AG04449 (cell line): Measurements from ENCODE around the gene UNC5C.

Source experiments
- CTCF ChIA-PET: fragments of 350-600 bp; formaldehyde crosslinking; extraction: SDS; loops from one replicate; lab custom pipeline; 2021; ENCODE audit warnings: antibody characterized with exemption; lab: Yijun Ruan, JAX
- POLR2A ChIA-PET: fragments of 400-600, 350-600 bp; formaldehyde crosslinking; extraction: SDS; loops from one replicate; lab custom pipeline; 2020; ENCODE audit warnings: antibody characterized with exemption, inconsistent platforms; lab: Yijun Ruan, JAX
- DNase-seq: peaks from one replicate; pipeline ENCODE4 v3.0.0-alpha.2; 2010; ENCODE audit warnings: low read depth, low spot score
- H3K4me3 ChIP-seq: 2 replicates; pipeline ENCODE4 v1.5.1; 2011; ENCODE audit warnings: low read depth, mild to moderate bottlenecking, control low read depth, low read length
- TF ChIP-seq, protein P1 (sequence below): IDR thresholded peaks from one replicate; pipeline ENCODE4 v1.5.1; 2011; ENCODE audit warnings: mild to moderate bottlenecking, moderate library complexity, low read length, control low read depth, inconsistent platforms; ENCODE audit not compliant: insufficient read depth; ENCODE audit errors: missing control alignments

Gene UNC5C

DNA sequence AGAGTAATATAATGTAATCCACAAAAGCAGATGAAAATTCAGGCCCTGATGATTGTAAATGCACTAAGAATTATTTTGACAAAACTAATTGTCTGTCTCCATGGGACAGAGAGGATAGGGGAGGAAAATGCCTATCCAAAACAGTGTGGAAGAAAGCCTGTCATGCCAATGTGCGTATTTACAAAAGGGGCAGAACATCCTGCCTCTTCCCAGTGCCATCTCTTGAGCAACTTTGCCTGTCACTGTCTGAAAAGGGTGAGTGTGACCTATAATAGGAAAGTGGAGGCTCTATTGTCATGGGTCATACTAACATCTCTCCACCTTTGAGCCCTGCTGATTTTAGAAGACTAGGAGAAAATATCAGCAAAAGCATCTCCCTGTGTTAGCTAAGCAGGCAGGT lies 264.1 kb downstream of the UNC5C start:
- DNase-seq: no peak
- POLR2A ChIA-PET: no interaction called here
- H3K4me3 ChIP-seq: no peak overlapping the region
- CTCF ChIA-PET: no interaction called here
- TF ChIP-seq, protein P1, sequence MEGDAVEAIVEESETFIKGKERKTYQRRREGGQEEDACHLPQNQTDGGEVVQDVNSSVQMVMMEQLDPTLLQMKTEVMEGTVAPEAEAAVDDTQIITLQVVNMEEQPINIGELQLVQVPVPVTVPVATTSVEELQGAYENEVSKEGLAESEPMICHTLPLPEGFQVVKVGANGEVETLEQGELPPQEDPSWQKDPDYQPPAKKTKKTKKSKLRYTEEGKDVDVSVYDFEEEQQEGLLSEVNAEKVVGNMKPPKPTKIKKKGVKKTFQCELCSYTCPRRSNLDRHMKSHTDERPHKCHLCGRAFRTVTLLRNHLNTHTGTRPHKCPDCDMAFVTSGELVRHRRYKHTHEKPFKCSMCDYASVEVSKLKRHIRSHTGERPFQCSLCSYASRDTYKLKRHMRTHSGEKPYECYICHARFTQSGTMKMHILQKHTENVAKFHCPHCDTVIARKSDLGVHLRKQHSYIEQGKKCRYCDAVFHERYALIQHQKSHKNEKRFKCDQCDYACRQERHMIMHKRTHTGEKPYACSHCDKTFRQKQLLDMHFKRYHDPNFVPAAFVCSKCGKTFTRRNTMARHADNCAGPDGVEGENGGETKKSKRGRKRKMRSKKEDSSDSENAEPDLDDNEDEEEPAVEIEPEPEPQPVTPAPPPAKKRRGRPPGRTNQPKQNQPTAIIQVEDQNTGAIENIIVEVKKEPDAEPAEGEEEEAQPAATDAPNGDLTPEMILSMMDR: no peak

DNA sequence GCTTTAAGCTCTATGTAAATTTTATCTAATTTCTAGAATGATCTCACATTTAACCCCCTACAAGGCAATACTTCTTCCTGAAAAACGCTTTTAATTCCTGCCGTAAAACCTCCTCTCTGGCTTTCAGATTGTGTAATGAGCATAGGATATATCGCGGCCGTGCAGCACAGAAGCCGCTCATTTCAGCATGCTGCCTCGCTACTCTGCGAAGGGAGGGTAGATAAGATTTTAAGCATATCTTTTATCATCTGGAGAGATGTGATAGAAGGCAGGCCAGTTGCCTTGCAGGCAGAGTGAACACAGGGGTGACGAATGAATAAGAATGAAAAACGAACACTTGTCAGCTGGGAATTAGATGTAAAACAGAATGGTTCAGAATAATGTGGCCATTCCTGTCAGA lies 265.5 kb downstream of the UNC5C start:
- DNase-seq: no peak
- no peak overlapping the region for H3K4me3 ChIP-seq
- CTCF ChIA-PET: no interaction called here
- POLR2A ChIA-PET: no interaction called here
- TF ChIP-seq, protein P1: no peak

DNA sequence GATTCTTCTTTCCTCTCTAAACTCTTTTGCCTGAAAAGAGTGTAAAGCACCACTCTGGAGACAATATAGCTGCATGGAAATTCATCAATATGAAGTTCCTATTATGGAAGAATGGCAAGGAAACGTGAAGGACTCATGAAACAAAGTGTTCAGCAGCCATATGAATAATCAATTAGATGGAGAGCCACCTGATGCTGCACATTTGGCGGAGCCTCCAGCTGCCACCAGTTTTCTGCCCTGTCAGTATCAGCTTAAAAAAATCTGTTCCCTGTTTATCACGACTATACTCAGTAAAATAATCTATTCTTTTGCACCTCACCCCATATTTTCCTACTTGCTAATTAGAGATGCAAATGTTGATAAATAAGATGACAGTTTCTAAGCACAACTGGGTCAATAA lies 276.0 kb downstream of the UNC5C start:
- no peak for DNase-seq
- CTCF ChIA-PET: no interaction called here
- TF ChIP-seq, protein P1: no peak
- no peak overlapping the region for H3K4me3 ChIP-seq
- POLR2A ChIA-PET: no interaction called here

DNA sequence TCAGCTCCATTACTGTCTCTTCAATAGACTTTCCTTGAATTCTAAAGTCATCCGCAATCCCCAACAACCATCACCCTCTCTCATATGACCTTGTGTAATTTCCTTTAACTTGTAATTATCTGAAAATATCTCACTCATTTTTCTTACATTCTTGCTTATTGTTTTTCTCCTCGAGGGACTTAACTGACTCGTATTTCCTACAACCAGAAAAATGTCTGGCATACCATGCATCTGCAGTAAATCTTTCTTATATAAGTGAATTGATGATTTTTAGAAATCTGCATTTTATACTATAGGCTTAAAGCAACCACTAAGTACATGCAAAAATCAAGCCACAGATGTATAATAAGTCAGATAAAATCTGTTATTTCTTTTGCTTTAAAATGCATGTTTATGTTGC lies 276.7 kb downstream of the UNC5C start:
- no peak for DNase-seq
- POLR2A ChIA-PET: no interaction called here
- TF ChIP-seq, protein P1: no peak
- no peak overlapping the region for H3K4me3 ChIP-seq
- CTCF ChIA-PET: no interaction called here

DNA sequence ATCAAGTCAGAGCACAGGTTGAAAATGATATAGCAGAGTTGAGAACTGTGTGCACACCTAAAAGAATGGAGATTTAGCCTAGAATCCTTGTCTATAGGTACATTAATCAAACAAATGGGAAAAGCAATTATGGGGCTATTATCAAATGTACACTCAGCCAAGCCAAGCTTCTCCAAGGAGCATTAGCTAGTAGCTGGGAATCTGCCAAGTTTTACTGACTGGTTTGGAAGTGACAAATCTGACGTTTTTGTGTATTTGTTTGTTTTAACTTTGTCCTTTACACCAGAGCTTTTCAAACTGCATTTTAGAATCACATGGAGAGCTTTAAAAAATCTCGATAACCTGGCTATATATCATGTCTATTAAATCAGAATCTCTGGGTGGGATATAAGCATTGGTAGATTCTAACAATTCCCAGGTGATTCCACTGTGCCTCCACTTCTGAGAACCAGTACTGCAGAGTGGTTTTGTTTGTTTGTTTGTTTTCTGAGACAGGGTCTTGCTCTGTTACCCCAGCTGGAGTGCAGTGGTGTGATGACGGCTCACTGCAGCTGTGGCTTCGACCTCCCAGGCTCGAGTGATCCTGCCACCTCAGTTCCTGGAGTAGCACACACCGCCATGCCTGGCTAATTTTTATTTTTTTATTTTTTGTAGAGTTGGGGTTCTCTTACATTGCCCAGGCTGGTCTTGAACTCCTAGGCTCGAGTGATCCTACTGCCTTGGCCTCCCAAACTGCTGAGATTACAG lies 279.8 kb downstream of the UNC5C start:
- ChIA-PET POLR2A (no interaction called here), CTCF (no interaction called here)
- TF ChIP-seq, protein P1: no peak
- no peak for DNase-seq
- H3K4me3 ChIP-seq: no peak overlapping the region

DNA sequence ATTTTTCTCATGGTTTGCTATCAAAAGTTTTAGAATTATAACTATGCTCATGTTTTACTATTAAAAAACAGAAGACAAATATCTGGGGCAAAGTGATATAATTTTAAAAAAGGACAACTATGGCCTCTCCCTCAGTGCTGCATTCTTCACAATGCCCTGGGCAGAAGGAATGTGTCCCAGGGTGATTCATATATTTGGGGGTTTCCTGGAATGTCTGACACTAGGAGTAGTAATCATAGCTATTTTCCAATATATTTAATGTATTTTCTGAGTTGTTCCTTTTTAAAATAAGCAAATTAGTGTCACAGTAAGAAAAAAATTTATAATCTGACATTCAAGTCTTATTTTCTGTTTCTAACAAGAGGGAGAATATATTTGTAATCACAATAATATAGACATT lies 281.7 kb downstream of the UNC5C start:
- H3K4me3 ChIP-seq: no peak overlapping the region
- CTCF ChIA-PET: no interaction called here
- TF ChIP-seq, protein P1: no peak
- POLR2A ChIA-PET: no interaction called here
- DNase-seq: no peak
